HT1080 (cell line): ENCODE results near the gene NODAL. TPM values are rescaled to one million over a fixed set of nuclear protein-coding genes. Genes with fewer than 3 reads are reported as not detected.

Experiments used
- DNase-seq: peaks from one replicate; pipeline ENCODE4 v3.0.0-alpha.2; 2015; ENCODE audit warnings: low read depth
- total RNA-seq: library from RNA; depleted of rRNA; stranded (reverse); fragments of >200 nt; shearing (Covaris generic); gene quantifications from 2 replicates; pipeline ENCODE4 v1.2.3, GENCODE V29; 2014

The NODAL gene
- total RNA-seq, 1 experiment from 2014 or later: not detected

DNA sequence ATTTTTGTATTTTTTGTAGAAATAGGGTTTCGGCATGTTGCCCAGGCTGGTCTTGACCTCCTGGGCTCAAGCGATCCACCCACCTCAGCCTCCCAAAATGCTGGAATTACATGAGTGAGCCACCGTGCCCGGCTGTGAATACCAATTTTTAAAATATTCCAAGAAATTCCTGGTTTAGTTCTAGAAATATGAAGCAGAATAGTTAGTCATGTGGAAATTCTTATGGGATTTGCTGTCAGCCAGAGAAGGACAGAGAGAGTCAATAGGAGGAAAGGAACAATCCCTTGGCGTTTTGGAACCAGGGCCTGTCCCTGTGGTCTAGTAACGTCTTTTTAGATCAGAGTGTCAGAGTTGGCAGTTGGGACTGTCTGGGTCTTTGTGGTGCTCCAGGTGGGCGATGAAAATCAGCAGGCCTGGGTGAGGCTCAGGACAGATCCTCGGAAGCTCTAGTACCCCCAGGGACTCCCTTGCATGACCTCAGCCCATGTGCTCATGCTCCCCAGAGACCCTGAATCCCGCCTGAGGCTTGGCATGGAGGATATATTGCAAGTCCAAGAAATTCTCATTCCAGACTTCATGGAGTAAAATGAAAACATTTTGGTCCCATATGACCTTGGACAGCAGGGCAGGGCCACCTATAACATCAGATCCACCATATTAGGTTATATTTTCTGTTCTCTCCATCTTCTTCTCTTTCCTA, 7.8 kb downstream of the NODAL start:
- DNase-seq: no peak

GRCh38 chr10:70432561-70433263, 8.8 kb downstream of the NODAL start:
- no peak for DNase-seq

DNA sequence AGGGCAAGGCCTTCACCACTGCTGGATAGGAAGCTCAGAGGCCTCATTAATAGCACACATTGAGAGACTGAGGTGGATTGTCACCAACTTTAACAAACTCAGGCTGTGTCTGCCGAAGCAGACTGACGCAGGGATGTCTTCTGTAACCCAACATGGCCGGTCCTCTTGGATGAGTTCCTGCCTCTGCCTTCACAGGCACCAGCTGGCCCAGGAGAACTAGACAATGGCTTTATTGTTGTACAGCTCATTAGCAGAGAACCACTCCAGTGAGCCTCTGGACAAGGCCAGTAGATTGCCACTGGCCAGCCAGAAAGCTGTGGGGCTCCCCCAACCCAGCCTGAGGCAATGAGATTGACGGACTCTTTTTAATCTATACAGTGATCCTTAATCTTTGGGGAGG, 9.4 kb downstream of the NODAL start:
- DNase-seq: no peak

DNA sequence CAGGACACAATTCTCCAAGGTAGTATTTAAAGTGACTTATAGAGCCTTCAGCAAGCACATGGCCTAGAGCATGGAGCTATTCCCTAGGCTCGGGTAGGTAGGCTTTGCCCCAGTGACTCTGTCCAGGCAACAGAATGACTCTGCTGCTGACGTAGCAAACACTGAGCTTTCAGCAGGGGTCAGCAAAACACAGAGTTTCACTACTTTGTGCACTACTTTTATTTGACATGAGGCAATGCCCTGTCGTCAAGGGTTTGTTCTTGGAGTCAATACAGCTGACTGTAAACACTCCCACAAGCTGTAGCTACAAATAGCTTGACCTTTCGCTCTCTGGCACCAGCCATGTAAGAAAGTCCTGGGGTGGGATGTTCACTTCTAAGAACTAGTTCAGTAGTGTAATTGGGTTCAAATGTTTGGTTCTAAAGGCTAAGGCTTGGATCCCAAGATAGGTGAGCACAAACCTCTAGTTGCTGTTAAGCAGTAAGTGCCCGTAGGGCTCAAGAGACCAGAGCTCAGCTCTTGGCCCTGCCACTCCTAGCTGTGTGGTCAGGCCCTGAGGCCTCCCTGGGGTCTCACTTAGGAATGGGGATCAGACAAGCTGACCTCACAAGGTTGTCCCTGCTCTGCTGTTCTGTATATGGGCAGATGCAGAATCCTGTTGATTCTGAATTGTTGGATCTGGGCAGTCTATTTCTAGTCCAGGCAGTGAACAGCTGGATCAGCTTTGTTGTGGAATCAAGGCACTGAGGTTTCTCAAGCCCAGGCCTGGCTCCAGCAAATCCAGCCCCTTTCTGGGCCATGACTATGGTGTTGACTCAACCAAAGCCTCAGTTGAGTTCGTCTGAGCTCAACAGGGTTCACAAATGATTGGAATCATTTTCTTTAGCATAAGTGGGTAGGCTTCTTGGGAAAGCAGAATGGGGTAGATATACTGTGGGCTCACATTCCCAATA, 10.7 kb downstream of the NODAL start:
- DNase-seq: no peak

- DNase-seq: no peak
Observed at GRCh38 chr10:70426823-70427222, 14.7 kb downstream of the NODAL start.

GRCh38 chr10:70425096-70425495, 16.4 kb downstream of the NODAL start:
- DNase-seq: no peak

GRCh38 chr10:70424320-70424719, 17.2 kb downstream of the NODAL start:
- no peak for DNase-seq

GRCh38 chr10:70418713-70419112, 22.8 kb downstream of the NODAL start:
- no peak for DNase-seq

DNA sequence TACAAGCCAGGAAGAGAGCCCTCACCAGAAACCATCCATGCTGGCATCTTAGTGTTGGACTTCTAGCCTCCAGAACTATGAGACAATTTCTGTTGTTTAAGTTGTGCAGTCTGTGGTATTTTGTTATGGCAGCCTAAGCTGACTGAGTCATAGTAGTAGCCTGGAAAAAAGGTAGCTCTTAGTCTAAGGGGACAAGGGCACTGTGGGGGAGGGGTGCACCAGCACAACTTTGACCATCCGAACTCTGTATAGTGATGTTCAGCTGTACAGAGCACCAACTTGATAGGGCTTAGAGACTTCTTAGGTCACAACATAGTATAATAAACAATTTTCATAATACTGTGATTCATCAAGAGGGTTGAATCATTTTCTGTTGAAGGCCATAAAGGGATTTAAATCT, 23.3 kb downstream of the NODAL start:
- peak; percentile 60 for DNase-seq

DNA sequence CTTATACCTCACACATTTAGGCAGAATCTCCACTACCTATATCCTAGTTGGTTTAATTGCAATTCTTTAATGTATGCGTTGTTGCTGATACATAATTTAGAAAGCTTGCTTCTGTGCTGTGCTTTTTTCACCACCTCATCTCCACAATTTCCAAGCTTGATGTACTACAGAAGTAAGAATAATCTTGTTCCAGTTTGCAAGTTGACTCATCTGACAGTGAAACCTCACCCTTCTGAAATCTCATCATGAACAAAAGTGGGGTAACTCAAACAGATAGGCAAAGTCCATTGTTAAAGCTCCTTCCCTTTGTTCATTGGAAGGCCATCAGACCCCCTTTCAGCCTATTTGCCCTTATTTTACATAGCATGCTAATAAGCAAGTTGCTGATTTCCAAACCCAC, 23.9 kb downstream of the NODAL start:
- DNase-seq: no peak

DNA sequence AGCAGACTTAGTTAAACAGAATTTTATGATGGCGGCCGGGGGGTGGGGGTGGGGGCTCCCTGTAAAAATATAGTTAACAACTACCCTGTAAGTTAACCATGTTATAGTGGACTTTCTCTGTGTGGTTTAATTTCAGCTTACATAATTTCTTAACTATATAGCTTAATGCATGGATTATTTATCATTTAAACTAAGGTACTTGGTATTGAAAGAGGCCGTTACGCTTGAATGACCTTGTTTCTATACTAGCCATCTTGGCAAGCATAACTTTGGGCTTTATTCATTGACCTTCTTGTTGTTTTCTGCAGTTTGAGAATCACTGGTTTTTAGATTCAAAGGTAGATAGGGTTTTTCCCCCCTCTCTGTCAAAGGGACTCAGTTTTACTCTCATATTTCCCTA, 29.1 kb downstream of the NODAL start:
- DNase-seq: no peak

DNA sequence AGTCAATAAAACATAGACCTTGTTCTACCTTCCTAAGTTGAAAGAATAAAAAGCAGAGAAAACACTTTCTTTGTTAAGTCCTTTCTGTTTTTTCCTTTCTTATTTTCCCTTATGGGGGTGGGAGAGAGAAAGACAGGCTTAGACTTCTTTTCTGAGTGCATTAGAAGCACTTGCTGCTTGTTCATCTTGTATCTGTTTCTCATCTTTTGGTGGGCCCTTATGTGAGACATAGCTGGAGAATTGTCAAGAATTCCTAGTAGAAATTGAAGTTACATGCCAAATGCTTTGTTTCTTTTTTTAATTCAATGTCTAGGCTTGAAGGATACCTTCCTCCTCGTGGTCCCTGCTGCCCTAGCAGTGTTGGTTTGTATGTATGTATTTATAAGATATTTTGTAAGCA, 30.9 kb downstream of the NODAL start:
- no peak for DNase-seq

DNA sequence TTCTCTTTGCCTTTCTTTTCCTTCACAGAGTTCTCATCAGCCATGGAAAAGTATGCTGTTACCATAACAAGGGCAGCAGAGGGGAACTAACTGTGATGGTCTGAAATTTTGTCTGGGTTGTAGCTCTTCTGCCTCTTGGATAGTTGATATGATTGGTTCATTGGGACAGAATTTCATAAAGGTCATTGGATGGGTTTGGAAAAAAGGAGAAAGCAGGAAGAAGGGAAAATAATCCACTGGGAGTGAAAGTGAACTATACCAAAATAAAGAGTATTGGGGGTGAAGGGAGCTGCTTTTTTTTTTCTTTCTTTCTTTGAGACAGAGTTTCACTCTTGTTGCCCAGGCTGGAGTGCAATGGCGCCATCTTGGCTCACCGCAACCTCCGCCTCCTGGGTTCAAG, 31.7 kb downstream of the NODAL start:
- no peak for DNase-seq

- DNase-seq: peak; percentile 84
Observed at GRCh38 chr10:70405037-70405824, 36.2 kb downstream of the NODAL start.

- DNase-seq: peak; percentile 5
Observed at GRCh38 chr10:70404787-70405036, 36.8 kb downstream of the NODAL start.

DNA sequence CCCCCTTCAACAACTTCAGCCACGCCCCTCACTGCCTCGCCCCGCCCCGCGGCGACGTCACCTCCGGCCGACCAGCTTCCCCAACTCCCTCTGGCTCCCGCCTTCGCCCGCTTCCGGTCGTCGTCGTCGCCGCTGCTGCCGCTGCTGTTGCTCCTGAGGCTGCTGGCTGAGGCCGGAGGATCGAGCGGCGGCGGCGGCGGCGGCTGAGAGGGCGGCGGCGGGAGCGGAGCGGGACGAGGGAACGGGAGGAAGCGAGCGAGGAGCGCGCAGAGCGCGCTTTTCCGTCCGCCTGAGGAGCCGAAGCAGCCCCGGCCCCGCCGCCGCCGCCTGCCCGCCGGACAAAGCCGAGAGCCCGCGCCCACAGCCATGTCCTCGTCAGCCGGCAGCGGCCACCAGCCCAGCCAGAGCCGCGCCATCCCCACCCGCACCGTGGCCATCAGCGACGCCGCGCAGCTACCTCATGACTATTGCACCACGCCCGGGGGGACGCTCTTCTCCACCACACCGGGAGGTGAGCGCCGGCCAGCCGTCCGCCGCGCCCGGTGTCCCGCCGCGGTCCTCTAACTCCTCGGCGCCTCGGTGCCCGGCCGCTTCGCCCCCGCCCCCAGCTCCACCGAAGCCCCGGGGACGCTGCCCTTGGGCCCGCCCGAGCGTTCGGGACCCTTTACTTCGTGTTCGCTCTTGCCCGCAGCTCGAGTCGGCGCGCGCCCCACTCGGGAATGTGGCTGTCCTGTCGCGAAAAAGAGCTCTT, 37.3 kb downstream of the NODAL start, which contains the start of gene EIF4EBP2:
TSS of gene EIF4EBP2 (plus strand) at position 110 of the 751 bp plus-strand sequence. CDS start at position 367, 257 bp downstream.
- DNase-seq: peak; percentile 89

- no peak for DNase-seq
Observed at GRCh38 chr10:70403483-70404035, 37.9 kb downstream of the NODAL start.

DNA sequence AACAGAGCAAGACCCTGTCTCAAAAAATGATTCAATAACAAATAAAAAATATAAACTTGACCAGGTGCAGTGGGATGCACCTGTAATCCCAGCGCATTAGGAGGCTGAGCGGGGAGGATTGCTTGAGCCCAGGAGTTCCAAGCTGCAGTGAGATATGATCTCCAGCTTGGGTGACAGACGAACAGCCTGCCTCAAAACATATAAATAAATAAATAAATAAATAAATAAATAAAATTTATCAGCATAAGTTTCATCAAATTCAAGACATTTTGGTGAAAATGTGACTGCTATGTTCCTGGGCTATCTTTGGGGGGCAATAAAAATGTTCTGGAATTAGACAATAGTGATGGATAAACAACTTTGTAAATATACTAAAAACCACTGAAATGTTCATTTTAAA, 42.3 kb downstream of the NODAL start:
- no peak for DNase-seq

DNA sequence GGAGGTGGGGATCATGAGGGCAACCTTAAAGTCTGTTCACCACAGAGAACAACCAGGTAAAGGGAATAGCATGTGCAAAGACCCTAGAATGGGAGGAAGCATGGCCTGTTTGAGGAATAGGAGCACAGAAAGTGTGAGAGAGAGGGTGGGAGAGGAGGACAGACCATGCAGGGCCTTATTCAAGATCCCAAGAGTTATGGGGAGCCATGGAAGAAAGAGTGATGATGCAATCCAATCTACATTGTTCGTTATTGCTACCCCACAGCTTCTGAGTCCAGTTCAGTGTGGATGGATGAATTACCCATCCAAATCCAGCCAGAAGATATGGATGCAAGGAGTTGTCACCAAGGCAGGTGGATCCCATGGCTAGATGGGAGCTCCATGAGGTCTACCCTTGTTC, 45.3 kb downstream of the NODAL start:
- DNase-seq: no peak

- no peak for DNase-seq
Observed at GRCh38 chr10:70391654-70392053, 49.8 kb downstream of the NODAL start.
